ENCODE measurements around the gene CHAF1B. TPM values are rescaled to one million over a fixed set of nuclear protein-coding genes. Genes with fewer than 3 reads are reported as not detected.

Gene CHAF1B
- total RNA-seq, 4 donors from 2014 or later: 1.2 to 3.9 (median 2.6) TPM

DNA sequence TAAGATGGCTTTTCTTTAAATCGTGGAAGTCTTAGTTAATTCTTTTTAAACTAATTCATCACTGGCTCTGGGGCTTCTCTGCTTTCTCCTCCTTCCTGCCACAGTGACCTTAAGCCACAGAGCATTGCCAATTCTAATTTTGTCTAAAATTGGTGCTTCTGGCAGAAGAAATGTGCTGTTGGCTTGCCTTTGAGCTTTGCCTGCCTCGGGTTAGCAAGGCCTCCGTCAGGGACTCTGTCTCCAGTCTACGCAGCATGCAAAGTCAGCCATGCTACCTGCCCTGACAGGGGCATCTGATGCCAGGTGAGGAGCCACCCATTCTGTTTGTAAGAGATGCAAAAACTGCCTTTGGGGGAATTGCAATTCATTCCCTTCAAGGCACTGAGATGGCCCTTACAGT, 69.5 kb downstream of the CHAF1B start:
- H3K4me1 ChIP-seq: no peaks in the 10 kb centered on the region
- no peak overlapping the region for H3K4me3 ChIP-seq
- no peak for DNase-seq (ENCODE audit: low spot score in 2 of 2)
- H3K27me3 ChIP-seq: no peaks in the 10 kb centered on the region
- WGBS: 63% methylated on average over 4 of the region's 4 CpGs
- TF ChIP-seq EP300 (IDR thresholded peaks at IDR 0.05) (no peak), POLR2A (IDR thresholded peaks at IDR 0.05) (no peak), POLR2AphosphoS5 (IDR thresholded peaks at IDR 0.05) (no peak)
- TF ChIP-seq, protein P1, sequence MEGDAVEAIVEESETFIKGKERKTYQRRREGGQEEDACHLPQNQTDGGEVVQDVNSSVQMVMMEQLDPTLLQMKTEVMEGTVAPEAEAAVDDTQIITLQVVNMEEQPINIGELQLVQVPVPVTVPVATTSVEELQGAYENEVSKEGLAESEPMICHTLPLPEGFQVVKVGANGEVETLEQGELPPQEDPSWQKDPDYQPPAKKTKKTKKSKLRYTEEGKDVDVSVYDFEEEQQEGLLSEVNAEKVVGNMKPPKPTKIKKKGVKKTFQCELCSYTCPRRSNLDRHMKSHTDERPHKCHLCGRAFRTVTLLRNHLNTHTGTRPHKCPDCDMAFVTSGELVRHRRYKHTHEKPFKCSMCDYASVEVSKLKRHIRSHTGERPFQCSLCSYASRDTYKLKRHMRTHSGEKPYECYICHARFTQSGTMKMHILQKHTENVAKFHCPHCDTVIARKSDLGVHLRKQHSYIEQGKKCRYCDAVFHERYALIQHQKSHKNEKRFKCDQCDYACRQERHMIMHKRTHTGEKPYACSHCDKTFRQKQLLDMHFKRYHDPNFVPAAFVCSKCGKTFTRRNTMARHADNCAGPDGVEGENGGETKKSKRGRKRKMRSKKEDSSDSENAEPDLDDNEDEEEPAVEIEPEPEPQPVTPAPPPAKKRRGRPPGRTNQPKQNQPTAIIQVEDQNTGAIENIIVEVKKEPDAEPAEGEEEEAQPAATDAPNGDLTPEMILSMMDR (IDR thresholded peaks at IDR 0.05): no peak
- no peak overlapping the region for H3K27ac ChIP-seq
- H3K9me3 ChIP-seq: no peaks in the 10 kb centered on the region
- H3K36me3 ChIP-seq: no peaks in the 10 kb centered on the region

DNA sequence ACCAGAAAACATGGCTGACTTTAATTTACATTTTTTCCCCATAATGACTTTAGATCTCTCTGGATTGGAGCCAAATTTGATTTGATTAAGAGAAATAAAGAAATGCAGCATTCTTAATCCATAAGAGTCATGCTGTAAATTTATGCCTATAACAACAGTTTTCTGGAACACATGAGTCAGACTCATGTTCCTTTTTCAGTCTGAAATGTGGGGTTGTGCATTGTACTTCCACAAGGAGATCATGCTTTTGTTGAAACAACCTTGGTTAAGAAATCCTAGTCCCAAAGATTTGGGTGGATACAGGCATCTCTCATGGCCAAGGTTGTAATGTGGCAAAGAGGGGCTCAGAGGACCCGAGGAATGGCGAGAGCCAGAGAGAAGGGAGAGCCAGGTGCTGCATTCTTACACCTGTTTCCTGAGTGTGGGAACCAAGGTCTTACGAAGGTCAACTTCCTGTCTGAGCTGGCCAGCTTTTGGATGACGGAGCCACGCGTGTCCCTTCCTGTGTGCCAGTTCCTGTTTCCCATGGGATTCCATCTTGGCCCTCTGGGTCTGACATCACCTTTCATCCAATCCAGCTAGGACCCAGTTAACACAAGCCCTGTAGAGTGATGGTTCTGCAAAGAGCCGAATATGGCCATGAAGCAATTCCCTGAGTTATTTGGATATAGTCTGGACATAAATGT, 71.7 kb downstream of the CHAF1B start:
- Histone ChIP-seq H3K27me3 (peaks cover under 1% of the 10 kb centered on the region), H3K36me3 (no peaks in the 10 kb centered on the region), H3K27ac (no peak overlapping the region), H3K4me1 (no peaks in the 10 kb centered on the region), H3K4me3 (no peak overlapping the region), H3K9me3 (no peaks in the 10 kb centered on the region)
- TF ChIP-seq POLR2AphosphoS5 (IDR thresholded peaks at IDR 0.05) (no peak), EP300 (IDR thresholded peaks at IDR 0.05) (no peak), POLR2A (IDR thresholded peaks at IDR 0.05) (no peak)
- TF ChIP-seq, protein P1 (IDR thresholded peaks at IDR 0.05): no peak
- WGBS: 79% methylated on average over 7 of the region's 7 CpGs
- no peak for DNase-seq (ENCODE audit: low spot score in 2 of 2)

- Histone ChIP-seq H3K9me3 (no peaks in the 10 kb centered on the region), H3K27me3 (peaks cover 9% of the 10 kb centered on the region), H3K27ac (no peak overlapping the region), H3K4me3 (no peak overlapping the region), H3K36me3 (no peaks in the 10 kb centered on the region), H3K4me1 (no peaks in the 10 kb centered on the region)
- TF ChIP-seq EP300 (IDR thresholded peaks at IDR 0.05): no peak
- TF ChIP-seq POLR2AphosphoS5 (IDR thresholded peaks at IDR 0.05): no peak
- TF ChIP-seq, protein P1 (IDR thresholded peaks at IDR 0.05): no peak
- TF ChIP-seq POLR2A (IDR thresholded peaks at IDR 0.05): no peak
- WGBS: 100% methylated on average over 1 of the region's 6 CpGs
- no peak for DNase-seq (ENCODE audit: low spot score in 2 of 2)
These were observed 73.9 kb downstream of the CHAF1B start for GRCh38 chr21:36459098-36459497.

GRCh38 chr21:36460866-36461265, 75.7 kb downstream of the CHAF1B start:
- H3K4me3 ChIP-seq: no peak overlapping the region
- no peak overlapping the region for H3K27ac ChIP-seq
- no peaks in the 10 kb centered on the region for H3K9me3 ChIP-seq
- no peaks in the 10 kb centered on the region for H3K4me1 ChIP-seq
- no peaks in the 10 kb centered on the region for H3K36me3 ChIP-seq
- DNase-seq (ENCODE audit: low spot score in 2 of 2): no peak
- H3K27me3 ChIP-seq: peaks cover 13% of the 10 kb centered on the region
- TF ChIP-seq, protein P1 (IDR thresholded peaks at IDR 0.05): no peak
- TF ChIP-seq POLR2AphosphoS5 (IDR thresholded peaks at IDR 0.05) (no peak), POLR2A (IDR thresholded peaks at IDR 0.05) (no peak)
- 93% methylated on average over 16 of the region's 16 CpGs for WGBS

- no peaks in the 10 kb centered on the region for H3K36me3 ChIP-seq
- H3K4me3 ChIP-seq: no peak overlapping the region
- no peaks in the 10 kb centered on the region for H3K4me1 ChIP-seq
- no peak overlapping the region for H3K27ac ChIP-seq
- 77% methylated on average over 29 of the region's 34 CpGs for WGBS
- peaks cover 13% of the 10 kb centered on the region for H3K27me3 ChIP-seq
- H3K9me3 ChIP-seq: no peaks in the 10 kb centered on the region
- DNase-seq (ENCODE audit: low spot score in 2 of 2): no peak
- TF ChIP-seq, protein P1 (IDR thresholded peaks at IDR 0.05): no peak
- no peak for TF ChIP-seq POLR2A (IDR thresholded peaks at IDR 0.05)
- no peak for TF ChIP-seq POLR2AphosphoS5 (IDR thresholded peaks at IDR 0.05)
- TF ChIP-seq EP300 (IDR thresholded peaks at IDR 0.05): no peak
These were observed 76.2 kb downstream of the CHAF1B start for GRCh38 chr21:36461277-36461917.

All from suprapubic skin (tissue), 4 donors.